GF-D8 (cell line): ENCODE data around the gene EFNA3.

Experiments used
- DNase-seq: peaks from one replicate; lab custom pipeline; 2025; lab: John Stamatoyannopoulos, UW

EFNA3 gene

DNA sequence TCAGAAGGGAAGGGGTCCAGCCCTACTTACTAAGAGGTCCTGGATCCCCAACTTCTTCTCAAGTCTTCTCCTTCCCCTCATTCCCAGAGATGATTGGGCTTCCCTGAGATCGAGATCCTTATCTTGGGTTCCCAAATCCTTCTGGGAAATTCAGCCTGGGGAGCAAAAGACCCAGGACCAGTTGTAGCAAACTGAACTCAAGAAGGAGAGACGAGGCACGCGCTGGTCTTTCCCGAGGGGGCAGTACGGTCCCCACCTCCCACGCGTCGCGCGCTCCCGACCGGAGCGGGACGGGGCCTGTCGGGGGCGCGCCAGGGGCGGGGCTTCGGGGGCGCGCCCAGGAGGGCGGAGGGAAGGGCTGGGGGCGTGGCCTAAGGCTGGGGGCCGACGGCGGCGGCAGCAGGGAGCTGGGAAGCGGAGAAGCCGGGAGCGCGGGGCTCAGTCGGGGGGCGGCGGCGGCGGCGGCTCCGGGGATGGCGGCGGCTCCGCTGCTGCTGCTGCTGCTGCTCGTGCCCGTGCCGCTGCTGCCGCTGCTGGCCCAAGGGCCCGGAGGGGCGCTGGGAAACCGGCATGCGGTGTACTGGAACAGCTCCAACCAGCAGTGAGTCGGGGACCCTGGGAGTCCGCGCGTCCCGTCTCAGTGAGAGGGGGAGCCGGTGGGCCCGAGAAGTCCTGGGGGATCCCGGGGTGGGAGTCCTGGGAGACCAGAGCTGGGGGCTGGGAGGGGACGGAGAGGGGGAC lies at the start of gene EFNA3:
Gene EFNA3 (plus strand): TSS at position 369 of the 741 bp plus-strand sequence. CDS start 105 bp downstream, at position 474.
- no peak for DNase-seq

GRCh38 chr1:155029513-155030242 lies 49.0 kb upstream of the EFNA3 start:
- no peak for DNase-seq

DNA sequence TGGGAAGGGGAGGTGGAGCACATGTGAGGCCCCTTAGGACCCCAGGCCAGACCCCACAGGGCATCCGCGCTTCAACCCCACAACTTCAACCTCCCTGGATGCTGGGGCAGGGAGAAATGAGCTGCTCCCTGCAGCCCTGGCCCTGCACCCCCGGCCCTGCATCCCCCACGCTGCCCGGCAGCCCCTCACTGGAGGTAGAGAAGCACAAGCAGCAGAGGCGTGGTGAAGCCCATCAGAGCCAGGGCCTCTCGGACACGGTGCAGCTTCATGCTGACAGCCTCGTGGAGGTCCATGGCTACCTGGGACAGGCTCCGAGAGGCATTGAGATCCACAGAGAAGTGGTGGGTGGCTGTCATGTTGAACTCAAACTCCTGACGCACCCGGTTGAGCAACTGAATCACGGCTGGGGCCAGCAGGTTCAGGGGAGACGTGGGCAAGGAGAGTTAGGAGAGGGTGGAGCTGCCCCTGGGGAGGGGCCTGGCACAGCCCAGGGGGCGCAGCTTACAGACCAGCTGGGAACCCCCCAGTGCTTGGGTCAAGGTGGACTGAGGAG lies 48.3 kb upstream of the EFNA3 start:
- DNase-seq: no peak

GRCh38 chr1:155030899-155031298 lies 47.7 kb upstream of the EFNA3 start:
- no peak for DNase-seq

DNA sequence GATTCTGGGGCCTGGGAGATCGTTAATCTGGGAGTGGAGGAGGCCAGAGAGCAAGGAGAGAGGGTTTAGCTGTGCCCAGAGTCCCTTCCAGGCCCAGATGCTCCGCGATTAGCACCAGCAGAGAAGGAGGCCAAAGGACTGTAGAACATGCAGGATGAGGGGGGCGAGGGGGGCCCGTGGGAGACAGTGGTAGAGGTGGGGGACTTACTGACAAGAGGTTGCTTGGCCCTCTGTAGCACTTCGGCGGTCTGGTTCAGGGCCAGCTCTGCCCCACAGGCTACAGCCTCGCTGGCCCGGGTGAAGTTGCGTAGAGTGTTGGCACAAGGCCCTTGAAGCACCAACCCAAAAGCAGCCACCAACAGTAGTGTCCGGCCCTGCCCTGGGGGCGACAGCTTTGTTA lies 45.8 kb upstream of the EFNA3 start:
- no peak for DNase-seq

- no peak for DNase-seq
These were observed 45.1 kb upstream of the EFNA3 start, which contains the start of the genes DCST1 and DCST2 for GRCh38 chr1:155033524-155033923. DCST1 (plus strand) TSS chr1:155033824; CDS start chr1:155034037, 213 bp downstream. DCST2 (minus strand) TSS chr1:155033781; CDS start chr1:155033701, 80 bp downstream.

DNA sequence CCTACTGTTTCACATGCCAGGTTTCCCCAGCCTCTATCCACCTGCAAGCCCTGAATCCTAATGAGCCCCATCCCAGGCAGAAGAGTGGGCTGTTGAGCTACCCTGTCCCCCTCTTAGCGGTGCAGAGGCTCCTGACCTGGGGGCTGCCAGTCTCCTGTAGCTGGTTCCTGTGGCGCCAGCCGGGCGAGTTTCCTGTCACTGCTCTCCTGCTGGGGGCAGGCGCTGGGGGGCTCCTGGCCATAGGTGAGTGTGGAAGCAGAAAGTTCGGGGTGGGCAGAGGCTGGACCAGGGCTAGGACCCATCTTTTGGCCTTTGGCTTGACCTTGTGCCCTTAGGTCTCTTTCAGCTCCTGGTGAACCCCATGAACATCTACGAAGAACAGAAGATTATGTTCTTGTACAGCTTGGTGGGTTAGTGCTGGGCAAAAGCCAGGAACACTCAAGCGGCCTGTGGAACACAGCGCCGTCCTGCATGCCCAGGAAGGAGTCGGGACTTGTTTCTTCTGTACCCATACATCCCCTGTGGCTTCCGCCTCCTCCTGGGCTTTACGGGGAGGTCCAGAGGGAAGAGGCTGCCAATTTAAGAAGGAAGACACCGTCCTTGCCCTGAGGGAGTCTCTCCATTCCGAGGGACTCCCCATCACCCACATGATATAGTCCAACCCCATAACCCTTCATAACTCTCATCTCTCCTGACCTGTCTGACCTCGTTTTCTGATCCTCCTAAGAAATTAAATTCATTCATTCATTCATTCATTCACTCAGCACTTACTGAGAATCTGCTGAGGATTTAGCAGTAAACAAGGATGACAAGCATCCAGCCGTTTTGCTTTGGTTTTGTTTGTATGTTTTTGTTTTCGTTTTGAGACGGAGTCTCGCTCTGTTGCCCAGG lies 44.1 kb upstream of the EFNA3 start:
- no peak for DNase-seq

GRCh38 chr1:155035936-155036335 lies 42.7 kb upstream of the EFNA3 start:
- DNase-seq: no peak

GRCh38 chr1:155037043-155037442 lies 41.6 kb upstream of the EFNA3 start:
- DNase-seq: no peak

DNA sequence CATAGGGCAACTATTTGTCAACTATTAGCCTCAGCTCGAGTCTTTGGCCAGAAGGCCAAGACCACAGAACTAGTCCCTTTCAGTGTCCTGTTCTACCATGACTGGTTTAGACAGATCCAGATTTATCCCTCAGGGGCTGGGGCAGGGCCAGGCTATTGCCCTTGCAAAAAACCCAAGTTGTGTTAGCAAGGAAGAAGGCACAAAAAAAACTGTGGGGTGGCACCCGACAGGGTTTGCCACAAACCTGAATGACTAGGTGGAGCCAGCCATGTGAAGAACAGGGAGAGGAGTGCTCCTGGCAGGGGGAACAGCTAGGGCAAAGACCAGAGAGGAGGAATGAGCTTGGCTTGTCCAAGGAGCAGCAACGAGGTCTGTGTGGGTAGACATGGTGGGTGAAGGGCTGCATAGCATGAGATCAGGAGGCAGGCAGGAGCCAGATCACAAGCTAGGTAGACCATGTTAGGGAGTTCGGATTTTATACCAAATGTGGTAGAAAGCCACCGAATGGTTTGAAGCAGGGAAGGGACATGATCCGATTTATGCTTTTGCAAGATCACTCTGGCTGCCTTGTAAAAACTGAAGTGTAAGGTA lies 40.7 kb upstream of the EFNA3 start:
- no peak for DNase-seq

DNA sequence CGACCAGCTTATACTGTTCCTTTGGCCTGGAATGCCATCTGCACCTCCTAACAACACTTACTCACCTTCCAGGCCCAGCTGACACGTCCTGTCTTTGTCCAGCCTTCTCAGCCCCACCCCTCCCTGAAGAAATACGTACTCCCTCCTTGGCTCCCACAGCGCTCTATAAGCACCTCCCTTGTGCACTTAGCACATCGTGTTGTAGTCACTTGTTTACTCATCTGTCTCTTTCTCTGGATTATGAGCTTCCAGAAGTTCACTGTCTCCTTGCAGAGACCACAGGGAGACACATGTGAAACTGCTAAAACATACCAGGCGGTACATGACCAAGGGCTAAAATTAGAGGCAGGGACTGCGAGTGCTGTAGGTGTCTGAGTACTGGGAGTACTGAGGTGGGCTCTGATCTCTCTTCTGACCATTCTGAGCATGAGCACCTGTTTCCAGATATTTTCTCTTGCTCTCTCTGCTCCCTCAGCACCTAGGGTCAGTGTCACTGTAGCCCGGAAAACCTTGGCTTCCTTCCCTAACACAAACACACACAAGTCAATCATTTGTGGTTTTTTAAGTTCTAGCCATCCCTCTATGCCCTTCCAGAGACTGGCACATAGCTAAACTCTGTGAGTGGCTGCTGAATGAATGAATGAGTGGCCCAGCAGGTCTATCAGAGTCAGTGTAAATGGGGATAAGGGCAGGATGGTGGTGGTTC lies 39.9 kb upstream of the EFNA3 start:
- DNase-seq: no peak

- DNase-seq: no peak
These were observed 39.3 kb upstream of the EFNA3 start for GRCh38 chr1:155039308-155039669.

DNA sequence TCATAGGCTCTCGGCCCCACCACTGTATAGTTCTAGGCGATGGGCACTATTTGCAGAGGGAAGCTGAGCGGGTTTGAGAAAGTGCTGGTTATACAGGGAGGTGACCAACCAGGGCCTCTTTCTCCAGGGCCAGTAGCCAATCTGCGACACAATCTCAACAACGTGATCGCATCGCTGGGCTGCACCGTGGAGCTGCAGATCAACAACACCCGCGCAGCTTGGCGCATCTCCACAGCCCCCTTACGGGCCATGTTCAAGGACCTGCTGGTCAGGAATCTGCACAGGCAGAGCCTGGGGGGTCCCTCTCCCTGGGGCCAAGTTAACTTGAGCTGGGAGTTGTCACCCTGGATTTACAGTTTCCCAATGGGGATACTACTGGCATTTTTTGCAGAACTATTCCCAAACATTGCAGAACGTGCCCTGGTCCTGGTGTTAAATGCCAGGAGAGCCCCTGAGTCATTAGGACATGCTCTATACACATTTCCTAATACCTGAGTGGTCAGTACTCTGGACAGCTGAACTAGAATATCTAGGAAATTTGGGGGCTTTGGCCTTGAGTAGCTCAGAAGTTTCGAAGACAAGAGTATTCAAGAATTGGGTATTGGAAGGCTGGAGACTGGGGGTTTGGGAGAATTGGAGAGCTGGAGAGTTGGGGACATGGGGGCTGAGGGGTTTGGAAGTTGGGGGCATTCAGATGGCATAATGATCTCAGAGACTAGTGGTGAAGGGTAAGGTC lies 38.1 kb upstream of the EFNA3 start:
- DNase-seq: no peak

DNA sequence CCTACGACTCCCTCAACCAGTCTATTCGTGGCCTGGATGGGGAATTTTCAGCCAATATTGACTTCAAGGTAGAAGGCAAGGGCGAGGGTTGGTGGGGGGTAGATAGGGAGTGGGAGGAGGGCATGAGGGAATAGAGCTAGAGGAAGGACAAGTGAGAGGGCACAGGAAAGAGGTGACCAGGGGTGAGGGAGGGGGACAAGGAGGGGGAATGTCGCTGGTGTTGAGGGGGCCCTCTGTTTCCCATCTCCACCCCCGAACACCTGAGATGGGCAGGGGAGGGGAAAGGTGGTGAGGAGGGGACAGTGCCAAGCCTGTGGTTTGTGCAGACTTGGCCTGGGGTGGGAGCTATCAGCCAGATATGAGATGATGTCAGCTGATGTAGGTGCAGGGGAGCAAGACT lies 35.8 kb upstream of the EFNA3 start:
- no peak for DNase-seq

- no peak for DNase-seq
These were observed 35.3 kb upstream of the EFNA3 start for GRCh38 chr1:155043301-155043702.

GRCh38 chr1:155043793-155044192 lies 34.8 kb upstream of the EFNA3 start:
- DNase-seq: no peak

GRCh38 chr1:155044365-155044764 lies 34.3 kb upstream of the EFNA3 start:
- no peak for DNase-seq

- DNase-seq: peak; percentile 39
These were observed 33.6 kb upstream of the EFNA3 start for GRCh38 chr1:155044812-155045657.
